Measurements from ENCODE around the gene GYPB. TPM values are rescaled to one million over a fixed set of nuclear protein-coding genes. Genes with fewer than 3 reads are reported as not detected.
"Not testable (repeated sequence)": the region's sequence is repeated elsewhere in the genome, so short reads cannot be mapped to it uniquely, and the experiment has no call there.

GYPB gene
- total and polyA plus RNA-seq, 5 donors from 2014 or later: not detected

DNA sequence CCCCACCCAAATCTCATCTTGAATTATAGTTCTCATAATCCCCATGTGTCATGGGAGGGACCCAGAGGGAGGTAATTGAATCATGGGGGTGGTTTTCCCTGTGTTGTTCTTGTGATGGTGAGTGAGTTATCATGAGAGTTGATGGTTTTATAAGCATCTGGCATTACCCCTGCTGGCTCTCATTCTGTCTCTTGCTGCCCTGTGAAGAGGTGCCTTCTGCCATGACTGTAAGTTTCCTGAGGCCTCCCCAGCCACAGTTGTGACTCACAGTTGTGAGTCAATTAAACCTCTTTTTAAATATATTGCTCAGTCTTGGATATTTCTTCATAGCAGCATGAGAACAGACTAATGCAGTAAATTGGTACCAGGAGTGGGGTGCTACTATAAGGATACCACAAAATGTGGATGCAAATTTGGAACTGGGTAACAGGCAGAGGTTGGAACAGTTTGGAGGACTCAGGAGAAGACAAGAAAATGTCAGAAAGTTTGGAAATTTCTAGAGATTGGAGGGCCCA, 67.7 kb downstream of the GYPB start:
- ATAC-seq (ENCODE audit: low read depth in 2 of 2): not testable (repeated sequence)

DNA sequence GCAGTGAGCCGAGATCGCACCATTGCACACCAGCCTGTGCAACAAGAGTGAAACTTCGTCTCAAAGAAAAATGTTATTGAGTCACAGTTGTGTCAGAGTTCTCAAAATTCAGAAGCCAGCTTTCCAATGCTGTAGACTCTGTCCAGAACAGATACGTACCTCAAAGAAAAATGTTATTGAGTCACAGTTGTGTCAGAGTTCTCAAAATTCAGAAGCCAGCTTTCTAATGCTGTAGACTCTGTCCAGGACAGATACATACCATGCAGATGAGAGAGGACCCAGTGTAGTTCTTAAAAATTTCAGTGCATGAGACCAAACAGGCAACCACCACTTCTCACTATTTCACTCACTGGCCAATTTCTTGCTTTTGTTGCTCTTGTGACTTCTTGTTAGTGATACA, 68.2 kb downstream of the GYPB start:
- not testable (repeated sequence) for H3K27ac ChIP-seq (ENCODE audit: insufficient read depth, low read length, poor library complexity, severe bottlenecking); H3K4me3 ChIP-seq (ENCODE audit: low read depth, low read length); DNase-seq; H3K27me3 ChIP-seq (ENCODE audit: control insufficient read depth, insufficient read depth, low read length); H3K27me3 Mint-ChIP-seq; H3K4me3 Mint-ChIP-seq; H3K9me3 ChIP-seq (ENCODE audit: control insufficient read depth in 2 of 2, low read length in 2 of 2); H3K4me1 ChIP-seq (ENCODE audit: control insufficient read depth, insufficient read depth, low read length, poor library complexity, severe bottlenecking); ATAC-seq (ENCODE audit: low read depth in 2 of 2); H3K36me3 Mint-ChIP-seq; H3K27ac Mint-ChIP-seq; H3K36me3 ChIP-seq (ENCODE audit: control insufficient read depth, insufficient read depth, low read length); H3K4me1 Mint-ChIP-seq
- H3K9me3 Mint-ChIP-seq: peaks cover 0 to 19% (median 8%) of the 10 kb centered on the region in 7 donors

More for the DNA sequence above, 67.7 kb downstream of the GYPB start:
- peaks cover 0 to 20% (median 8%) of the 10 kb centered on the region in 7 donors for H3K9me3 Mint-ChIP-seq
- H3K36me3 Mint-ChIP-seq; DNase-seq; H3K4me1 ChIP-seq (ENCODE audit: control insufficient read depth, insufficient read depth, low read length, poor library complexity, severe bottlenecking); H3K27ac ChIP-seq (ENCODE audit: insufficient read depth, low read length, poor library complexity, severe bottlenecking); H3K27me3 ChIP-seq (ENCODE audit: control insufficient read depth, insufficient read depth, low read length); H3K27ac Mint-ChIP-seq; H3K27me3 Mint-ChIP-seq; H3K4me3 Mint-ChIP-seq; H3K36me3 ChIP-seq (ENCODE audit: control insufficient read depth, insufficient read depth, low read length); H3K4me1 Mint-ChIP-seq; H3K9me3 ChIP-seq (ENCODE audit: control insufficient read depth in 2 of 2, low read length in 2 of 2); H3K4me3 ChIP-seq (ENCODE audit: low read depth, low read length): not testable (repeated sequence)

DNA sequence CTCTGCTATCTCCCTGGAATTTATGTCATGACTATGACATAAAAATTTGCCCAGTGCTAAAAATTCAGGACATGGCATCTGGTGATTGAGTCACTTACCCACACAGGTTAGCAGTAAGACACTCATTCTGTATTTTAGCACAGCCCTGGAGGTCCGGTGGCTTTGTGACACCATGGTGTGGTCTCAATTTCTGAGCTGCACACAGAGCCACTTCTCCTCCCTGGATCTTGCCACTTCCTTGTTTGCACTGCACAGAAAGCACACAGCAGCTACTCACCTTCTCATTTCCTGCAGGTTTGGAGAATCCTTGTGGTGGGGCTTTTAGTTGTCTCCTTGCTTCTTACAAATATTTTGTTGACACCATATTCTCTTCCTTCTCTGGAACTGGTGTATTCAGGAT, 69.0 kb downstream of the GYPB start:
- not testable (repeated sequence) for H3K27ac Mint-ChIP-seq; H3K4me3 ChIP-seq (ENCODE audit: low read depth, low read length); ATAC-seq (ENCODE audit: low read depth in 2 of 2); H3K4me1 Mint-ChIP-seq; H3K4me3 Mint-ChIP-seq; H3K36me3 Mint-ChIP-seq; H3K4me1 ChIP-seq (ENCODE audit: control insufficient read depth, insufficient read depth, low read length, poor library complexity, severe bottlenecking); H3K27me3 ChIP-seq (ENCODE audit: control insufficient read depth, insufficient read depth, low read length); H3K36me3 ChIP-seq (ENCODE audit: control insufficient read depth, insufficient read depth, low read length); H3K27ac ChIP-seq (ENCODE audit: insufficient read depth, low read length, poor library complexity, severe bottlenecking); DNase-seq; H3K27me3 Mint-ChIP-seq; H3K9me3 ChIP-seq (ENCODE audit: control insufficient read depth in 2 of 2, low read length in 2 of 2)
- H3K9me3 Mint-ChIP-seq: peaks cover 0 to 18% (median 8%) of the 10 kb centered on the region in 7 donors

DNA sequence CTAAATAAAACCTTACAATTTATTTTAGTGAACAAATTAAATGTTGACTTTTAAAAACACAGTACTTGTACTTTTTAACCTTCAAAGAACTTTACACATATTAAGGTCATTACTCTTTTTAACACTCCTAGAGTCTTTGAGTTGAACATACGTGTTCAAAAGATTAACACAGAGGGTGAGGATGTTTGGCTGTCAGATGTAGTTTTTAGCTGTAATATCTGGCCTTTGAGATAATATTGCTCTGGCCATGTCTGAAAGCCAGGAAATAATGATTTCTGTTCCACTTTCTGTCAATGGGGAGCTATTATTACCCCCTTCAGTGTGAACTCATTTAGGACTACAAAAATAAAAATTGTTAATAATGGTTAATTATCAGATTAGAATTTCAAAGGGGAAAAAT, 71.7 kb downstream of the GYPB start:
- H3K4me3 ChIP-seq (ENCODE audit: low read depth, low read length); H3K36me3 Mint-ChIP-seq; H3K27me3 Mint-ChIP-seq; H3K27ac ChIP-seq (ENCODE audit: insufficient read depth, low read length, poor library complexity, severe bottlenecking); ATAC-seq (ENCODE audit: low read depth in 2 of 2); H3K4me1 Mint-ChIP-seq; H3K4me3 Mint-ChIP-seq; H3K9me3 ChIP-seq (ENCODE audit: control insufficient read depth in 2 of 2, low read length in 2 of 2); H3K36me3 ChIP-seq (ENCODE audit: control insufficient read depth, insufficient read depth, low read length); DNase-seq; H3K27me3 ChIP-seq (ENCODE audit: control insufficient read depth, insufficient read depth, low read length); H3K4me1 ChIP-seq (ENCODE audit: control insufficient read depth, insufficient read depth, low read length, poor library complexity, severe bottlenecking); H3K27ac Mint-ChIP-seq: not testable (repeated sequence)
- H3K9me3 Mint-ChIP-seq: peaks cover 0 to 12% (median 6%) of the 10 kb centered on the region in 7 donors

Other genes starting within 250 kb of the GYPB start
- not detected for gene GYPE, start 113.8 kb downstream of the GYPB start, total RNA-seq
- 1 to 10 TPM in 2 of 4 donors, under 1 TPM in 1, not detected in 1; 0.49 to 3.1 (median 2.6) TPM for gene GYPE, start 113.8 kb downstream of the GYPB start, polyA plus RNA-seq
- gene GYPA, start 121.3 kb upstream of the GYPB start, total RNA-seq: not detected
- not detected for gene GYPA, start 121.3 kb upstream of the GYPB start, polyA plus RNA-seq

Measured in CD4-positive, CD25-positive, alpha-beta regulatory T cell (primary cell).